Measurements from ENCODE around the gene LUC7L. TPM values are rescaled to one million over a fixed set of nuclear protein-coding genes. Genes with fewer than 3 reads are reported as not detected.
"Not testable (repeated sequence)": the region's sequence is repeated elsewhere in the genome, so short reads cannot be mapped to it uniquely, and the experiment has no call there.

The LUC7L gene
- total RNA-seq, 2 donors from 2014 or later, result 37.1 to 55.4 TPM

DNA sequence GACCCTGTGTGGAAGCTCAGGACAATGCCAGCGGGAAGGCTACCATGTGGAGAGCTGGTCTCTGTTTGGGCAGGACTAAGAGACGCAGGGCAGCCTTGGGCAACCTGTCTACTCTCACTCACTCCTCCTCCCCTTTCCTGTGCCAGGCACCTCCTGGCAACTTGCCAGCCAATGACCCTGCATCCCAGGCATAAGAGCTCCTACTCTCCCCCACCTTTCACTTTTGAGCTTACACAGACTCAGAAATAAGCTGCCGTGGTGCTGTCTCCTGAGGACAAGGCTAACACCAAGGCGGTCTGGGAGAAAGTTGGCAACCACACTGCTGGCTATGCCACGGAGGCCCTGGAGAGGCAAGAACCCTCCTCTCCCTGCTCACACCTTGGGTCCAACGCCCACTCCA is 60.8 kb downstream of the LUC7L start:
- DNase-seq, result no peak
- no peak for TF ChIP-seq CTCF (IDR thresholded peaks at IDR 0.05)
- H3K4me1 ChIP-seq, result no peaks in the 10 kb centered on the region
- no peak overlapping the region for H3K9ac ChIP-seq (ENCODE audit: low read depth in 2 of 2, low read length in 2 of 2)
- H3K4me3 ChIP-seq, result no peak overlapping the region
- H3K36me3 ChIP-seq, result no peaks in the 10 kb centered on the region
- H3K9me3 ChIP-seq, result no peaks in the 10 kb centered on the region
- intact Hi-C loops (cut with DNase I), result no loop called here
- no peak overlapping the region for H3K27ac ChIP-seq
- H3K27me3 ChIP-seq, result peaks cover 45% of the 10 kb centered on the region

DNA sequence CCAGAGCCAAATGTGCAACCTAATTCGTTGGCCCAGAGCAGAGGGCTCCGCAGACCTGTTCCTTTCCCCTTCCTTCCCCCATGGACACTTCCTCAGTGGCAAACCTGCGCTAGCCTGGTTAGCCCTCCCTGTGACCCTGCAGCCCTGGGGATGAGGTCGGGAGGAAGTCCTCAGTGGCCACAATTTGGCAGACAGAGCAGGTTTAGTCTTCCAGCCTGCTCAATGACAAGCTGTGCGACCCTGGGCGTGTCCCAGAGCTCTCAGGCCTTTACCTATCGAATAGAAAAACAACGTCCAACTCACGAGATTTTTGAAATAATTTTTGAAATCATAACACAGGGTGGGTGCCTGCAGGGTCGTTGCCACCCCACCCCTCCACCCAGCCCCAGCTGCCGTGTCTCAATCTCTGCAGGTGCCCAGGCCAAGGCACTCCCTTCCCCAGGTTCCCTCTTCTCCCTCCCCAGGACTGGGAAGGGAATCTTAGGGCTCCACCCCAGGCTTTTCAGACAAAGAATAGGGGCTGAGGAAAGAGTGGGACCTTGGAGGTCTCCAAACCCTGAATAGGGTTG is 62.0 kb downstream of the LUC7L start:
- no peak overlapping the region for H3K4me3 ChIP-seq
- H3K9ac ChIP-seq (ENCODE audit: low read depth in 2 of 2, low read length in 2 of 2), result no peak overlapping the region
- no peaks in the 10 kb centered on the region for H3K4me1 ChIP-seq
- DNase-seq, result no peak
- H3K9me3 ChIP-seq, result no peaks in the 10 kb centered on the region
- H3K36me3 ChIP-seq, result no peaks in the 10 kb centered on the region
- TF ChIP-seq CTCF (IDR thresholded peaks at IDR 0.05), result no peak
- peaks cover 42% of the 10 kb centered on the region for H3K27me3 ChIP-seq
- H3K27ac ChIP-seq, result no peak overlapping the region
- intact Hi-C loops (cut with DNase I), result no loop called here

GRCh38 chr16:166375-167121 is 62.7 kb downstream of the LUC7L start:
- Histone ChIP-seq H3K9ac (ENCODE audit: low read depth in 2 of 2, low read length in 2 of 2) (no peak overlapping the region), H3K4me1 (no peaks in the 10 kb centered on the region), H3K4me3 (no peak overlapping the region), H3K36me3 (no peaks in the 10 kb centered on the region), H3K27ac (no peak overlapping the region), H3K27me3 (peaks cover 40% of the 10 kb centered on the region), H3K9me3 (no peaks in the 10 kb centered on the region)
- no peak for DNase-seq
- intact Hi-C loops (cut with DNase I), result no loop called here
- no peak for TF ChIP-seq CTCF (IDR thresholded peaks at IDR 0.05)

DNA sequence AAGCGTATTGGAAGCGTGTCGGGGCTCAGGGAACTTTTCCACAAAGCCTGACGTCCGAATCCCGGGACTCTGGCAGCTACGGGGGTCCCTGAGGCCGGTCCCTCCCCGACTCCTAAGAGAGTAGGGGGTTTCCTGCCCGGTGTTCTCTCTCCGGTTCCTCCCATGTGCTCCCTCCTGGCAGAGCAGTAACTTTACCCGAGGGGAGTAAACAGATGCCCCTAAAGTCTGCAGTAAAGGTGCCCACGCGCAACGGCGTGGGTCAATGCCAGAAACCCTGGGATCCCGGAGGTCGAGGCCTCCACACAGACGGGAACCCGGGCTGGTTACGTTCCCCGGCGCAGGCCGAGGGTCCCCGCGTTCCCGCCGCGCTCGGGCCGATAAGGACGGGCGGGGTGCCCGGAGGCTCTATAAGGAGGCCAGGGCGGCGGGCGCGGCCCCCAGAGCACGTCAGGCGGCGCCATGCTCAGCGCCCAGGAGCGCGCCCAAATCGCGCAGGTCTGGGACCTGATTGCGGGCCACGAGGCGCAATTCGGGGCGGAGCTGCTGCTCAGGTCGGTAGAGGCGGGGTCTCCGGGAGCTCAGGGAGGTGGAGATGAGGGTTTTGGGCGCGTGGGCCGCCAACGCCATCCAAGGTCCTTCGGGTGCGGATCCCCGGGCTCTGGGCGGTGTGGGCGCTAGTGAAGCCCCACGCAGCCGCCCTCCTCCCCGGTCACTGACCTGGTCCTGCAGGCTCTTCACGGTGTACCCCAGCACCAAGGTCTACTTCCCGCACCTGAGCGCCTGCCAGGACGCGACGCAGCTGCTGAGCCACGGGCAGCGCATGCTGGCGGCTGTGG is 63.5 kb downstream of the LUC7L start, which contains the start of gene HBM:
HBM (plus strand) TSS at position 440 of the 836 bp plus-strand sequence; CDS start at position 460, 20 bp downstream.
- no peak for DNase-seq
- peaks cover 35% of the 10 kb centered on the region for H3K27me3 ChIP-seq
- H3K9ac ChIP-seq (ENCODE audit: low read depth in 2 of 2, low read length in 2 of 2), result no peak within 1 kb of the TSS
- H3K36me3 ChIP-seq, result no peaks in the 10 kb centered on the region
- no peak within 1 kb of the TSS for H3K27ac ChIP-seq
- intact Hi-C loops (cut with DNase I), result no loop called here
- no peaks in the 10 kb centered on the region for H3K9me3 ChIP-seq
- no peaks in the 10 kb centered on the region for H3K4me1 ChIP-seq
- TF ChIP-seq CTCF (IDR thresholded peaks at IDR 0.05), result no peak
- no peak within 1 kb of the TSS for H3K4me3 ChIP-seq

GRCh38 chr16:164827-165538 is 64.3 kb downstream of the LUC7L start:
- Histone ChIP-seq H3K9ac (ENCODE audit: low read depth in 2 of 2, low read length in 2 of 2) (no peak overlapping the region), H3K27me3 (peaks cover 35% of the 10 kb centered on the region), H3K9me3 (no peaks in the 10 kb centered on the region), H3K27ac (no peak overlapping the region), H3K4me1 (no peaks in the 10 kb centered on the region), H3K4me3 (no peak overlapping the region), H3K36me3 (no peaks in the 10 kb centered on the region)
- no peak for DNase-seq
- TF ChIP-seq CTCF (IDR thresholded peaks at IDR 0.05), result no peak
- intact Hi-C loops (cut with DNase I), result no loop called here

DNA sequence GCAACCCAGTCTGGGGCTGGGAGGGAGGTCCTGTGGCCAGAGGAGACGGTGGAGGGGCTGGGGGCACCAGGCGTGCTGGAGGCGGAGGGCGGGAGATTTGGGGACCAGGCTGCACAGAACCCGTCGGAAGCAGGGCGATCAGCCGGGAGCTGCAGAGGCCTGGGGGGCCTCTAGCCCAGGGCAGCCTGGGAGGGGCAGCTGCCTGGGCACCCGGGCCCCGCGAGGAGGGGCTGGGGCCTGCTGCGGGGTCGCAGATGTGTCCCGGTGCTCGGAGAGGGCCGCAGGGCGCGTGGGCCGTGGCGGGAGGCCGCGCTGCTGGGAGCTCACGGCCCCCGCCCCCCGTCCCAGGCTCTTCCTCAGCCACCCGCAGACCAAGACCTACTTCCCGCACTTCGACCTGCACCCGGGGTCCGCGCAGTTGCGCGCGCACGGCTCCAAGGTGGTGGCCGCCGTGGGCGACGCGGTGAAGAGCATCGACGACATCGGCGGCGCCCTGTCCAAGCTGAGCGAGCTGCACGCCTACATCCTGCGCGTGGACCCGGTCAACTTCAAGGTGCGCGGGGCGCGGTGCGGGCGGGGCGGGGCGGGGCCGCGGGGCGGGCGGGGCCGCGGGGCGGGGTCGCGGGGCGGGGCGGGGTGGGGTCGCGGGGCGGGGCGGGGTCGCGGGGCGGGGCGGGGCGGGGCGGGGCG is 65.0 kb downstream of the LUC7L start:
- H3K9me3 ChIP-seq; H3K27ac ChIP-seq; H3K36me3 ChIP-seq; H3K4me3 ChIP-seq; H3K9ac ChIP-seq (ENCODE audit: low read depth in 2 of 2, low read length in 2 of 2); DNase-seq; intact Hi-C loops (cut with DNase I); H3K4me1 ChIP-seq: not testable (repeated sequence)
- H3K27me3 ChIP-seq, result peaks cover 35% of the 10 kb centered on the region

DNA sequence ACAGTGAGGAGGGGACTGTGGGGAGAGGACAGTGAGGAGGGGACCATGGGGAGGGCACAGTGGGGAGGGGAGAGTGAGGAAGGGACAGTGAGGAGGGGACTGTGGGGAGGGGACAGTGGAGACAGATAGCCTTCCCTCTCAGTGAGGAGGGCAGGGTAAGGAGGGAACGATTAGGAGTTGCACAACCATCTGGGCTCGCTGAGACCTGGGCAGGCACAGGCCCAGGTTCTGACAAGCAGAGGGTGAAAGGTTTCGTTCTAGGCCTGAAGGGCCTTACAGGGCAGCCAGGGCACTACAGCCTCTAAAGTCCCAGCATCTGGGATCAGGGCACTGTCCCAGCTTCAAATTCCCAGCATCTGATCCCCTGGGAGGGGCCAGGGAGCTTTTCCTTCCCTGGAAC is 65.6 kb downstream of the LUC7L start:
- H3K27ac ChIP-seq; H3K36me3 ChIP-seq; H3K9me3 ChIP-seq; intact Hi-C loops (cut with DNase I); DNase-seq; H3K4me1 ChIP-seq; H3K9ac ChIP-seq (ENCODE audit: low read depth in 2 of 2, low read length in 2 of 2); H3K4me3 ChIP-seq: not testable (repeated sequence)
- peaks cover 35% of the 10 kb centered on the region for H3K27me3 ChIP-seq

Measured in colonic mucosa (tissue), 4 donors.